ENCODE measurements around the gene ISL2.

The ISL2 gene

DNA sequence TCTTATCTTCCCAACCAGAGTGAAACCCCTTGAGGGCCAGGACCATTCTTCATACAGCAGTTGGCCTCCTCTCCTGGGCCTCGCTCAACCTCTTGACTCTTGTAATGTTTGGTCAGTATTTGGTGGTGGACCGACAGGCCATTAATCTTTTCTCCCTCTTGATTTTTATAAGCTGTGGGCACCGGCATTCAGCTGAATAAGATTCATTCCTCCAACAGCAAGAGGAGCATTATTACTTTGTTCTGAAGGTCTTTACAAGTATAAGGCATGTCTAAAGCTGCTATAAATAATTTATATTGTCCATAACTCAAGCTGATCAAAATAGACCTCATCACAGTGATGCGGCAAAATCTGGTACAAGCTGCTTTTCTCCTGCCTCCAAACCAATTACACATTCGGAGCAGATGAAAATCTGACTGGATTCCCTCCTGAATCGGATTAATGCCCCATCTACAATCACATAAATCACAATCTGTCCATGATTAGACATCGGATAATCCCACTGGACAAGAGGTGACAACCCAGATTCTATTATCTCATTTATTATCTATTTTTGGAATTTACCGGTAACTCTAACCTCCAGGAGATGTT, 8.4 kb upstream of the ISL2 start:
- FAIRE-seq, result no peak

DNA sequence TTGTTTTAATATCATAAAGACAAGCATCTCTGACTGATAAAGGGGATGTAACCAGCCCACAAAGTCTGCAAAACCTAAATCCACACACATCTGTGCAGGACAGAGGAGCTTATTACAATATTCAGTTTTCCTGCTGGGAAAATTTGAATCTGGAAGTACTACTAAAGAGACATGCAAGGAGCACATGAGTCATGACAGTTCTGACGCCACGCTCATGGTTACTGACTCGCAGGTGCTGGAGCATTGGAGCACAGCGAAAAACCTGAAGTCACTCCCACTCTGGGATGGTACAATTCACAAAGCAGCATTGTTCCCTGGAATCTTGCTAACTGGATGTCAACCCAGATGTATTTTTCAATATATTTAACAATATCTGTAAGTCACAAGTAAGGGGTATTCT, 7.6 kb upstream of the ISL2 start:
- no peak for FAIRE-seq

DNA sequence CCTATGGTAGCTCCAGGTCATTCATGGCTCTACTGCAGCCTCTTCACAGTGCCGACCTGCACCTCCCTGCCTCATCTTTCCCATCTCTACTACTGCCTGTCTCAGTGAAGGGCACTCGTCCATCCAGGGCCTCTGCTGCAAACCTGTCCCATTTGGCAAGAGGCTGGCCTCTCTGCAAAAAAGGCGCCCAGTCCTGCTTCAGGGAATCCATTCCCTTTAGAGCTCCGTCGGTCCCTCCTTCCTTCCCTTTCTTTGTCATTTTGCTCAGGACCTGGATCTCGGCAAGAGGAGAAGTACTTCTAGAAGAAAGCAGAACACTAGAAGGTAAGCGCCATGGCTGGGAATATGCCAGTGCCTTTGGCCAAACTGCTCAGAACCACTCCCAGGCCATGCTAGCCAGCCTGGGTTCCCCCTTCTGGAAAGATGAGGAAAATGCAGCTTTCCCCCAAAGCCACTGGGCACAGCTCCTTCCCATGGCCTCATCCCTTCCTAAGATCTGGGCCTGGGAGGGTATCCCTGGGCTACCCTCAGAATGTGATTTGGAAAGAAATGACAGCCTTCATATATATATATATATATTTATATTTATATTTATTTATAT, 6.4 kb upstream of the ISL2 start:
- peak; percentile 32 for FAIRE-seq

GRCh38 chr15:76332796-76333195, 3.8 kb upstream of the ISL2 start:
- FAIRE-seq, result no peak

DNA sequence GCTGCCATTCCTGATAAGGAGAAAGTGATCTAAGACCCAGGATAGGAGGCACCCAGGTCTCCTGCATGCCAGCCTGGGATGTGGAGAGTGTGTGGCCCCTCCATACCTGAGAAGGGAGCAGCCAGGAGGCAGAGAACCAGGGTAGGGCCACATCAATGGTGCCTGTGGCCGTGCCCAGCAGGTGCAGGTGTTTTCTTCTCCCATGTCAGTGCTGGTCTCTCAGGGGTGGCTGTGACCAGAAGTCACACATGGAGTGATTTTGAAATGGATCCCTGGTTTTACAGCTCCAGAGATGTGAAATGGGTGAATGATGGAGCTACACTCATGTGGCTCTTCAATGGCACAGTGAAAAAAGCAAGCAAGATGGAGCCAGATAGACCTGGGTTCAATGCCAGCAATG, 3.3 kb upstream of the ISL2 start:
- FAIRE-seq, result no peak

- FAIRE-seq, result no peak
Observed at GRCh38 chr15:76333720-76334437, 2.7 kb upstream of the ISL2 start.

DNA sequence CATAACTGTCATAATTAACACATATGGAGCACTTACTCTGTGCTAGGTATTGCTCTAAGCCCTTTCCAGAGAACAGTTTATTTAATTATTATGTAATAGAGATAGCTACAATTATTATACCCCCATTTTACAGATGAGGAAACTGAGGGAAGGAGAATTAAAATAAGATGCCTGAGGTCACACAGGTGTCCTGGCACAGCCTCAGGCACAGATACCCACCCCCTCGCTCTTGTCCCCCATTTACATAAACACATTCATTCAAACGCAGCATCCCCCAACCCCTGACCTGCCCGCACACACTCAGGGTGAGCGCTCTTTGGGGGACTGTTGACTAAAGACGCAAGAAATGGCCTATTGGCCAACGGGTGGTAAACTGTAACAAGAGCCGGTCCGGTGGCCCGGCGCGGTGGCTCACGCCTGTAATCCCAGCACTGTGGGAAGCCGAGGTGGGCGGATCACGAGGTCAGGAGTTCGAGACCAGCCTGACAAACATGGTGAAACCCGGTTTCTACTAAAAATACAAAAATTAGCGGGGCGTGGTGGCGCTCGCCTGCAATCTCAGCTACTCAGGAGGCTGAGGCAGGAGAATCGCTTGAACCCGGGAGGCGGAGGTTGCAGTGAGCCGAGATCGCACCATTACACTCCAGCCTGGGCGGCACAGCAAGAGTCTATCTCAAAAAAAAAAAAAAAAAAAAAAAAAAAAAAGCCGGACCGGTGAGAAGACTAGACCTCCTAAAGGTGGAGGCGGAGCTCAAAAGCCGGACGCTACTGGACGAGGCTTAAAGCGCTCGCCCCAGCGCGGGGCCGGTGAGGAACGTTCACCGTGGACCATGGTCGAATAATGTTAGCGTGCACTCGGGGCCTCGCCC, 1.9 kb upstream of the ISL2 start:
- no peak for FAIRE-seq

DNA sequence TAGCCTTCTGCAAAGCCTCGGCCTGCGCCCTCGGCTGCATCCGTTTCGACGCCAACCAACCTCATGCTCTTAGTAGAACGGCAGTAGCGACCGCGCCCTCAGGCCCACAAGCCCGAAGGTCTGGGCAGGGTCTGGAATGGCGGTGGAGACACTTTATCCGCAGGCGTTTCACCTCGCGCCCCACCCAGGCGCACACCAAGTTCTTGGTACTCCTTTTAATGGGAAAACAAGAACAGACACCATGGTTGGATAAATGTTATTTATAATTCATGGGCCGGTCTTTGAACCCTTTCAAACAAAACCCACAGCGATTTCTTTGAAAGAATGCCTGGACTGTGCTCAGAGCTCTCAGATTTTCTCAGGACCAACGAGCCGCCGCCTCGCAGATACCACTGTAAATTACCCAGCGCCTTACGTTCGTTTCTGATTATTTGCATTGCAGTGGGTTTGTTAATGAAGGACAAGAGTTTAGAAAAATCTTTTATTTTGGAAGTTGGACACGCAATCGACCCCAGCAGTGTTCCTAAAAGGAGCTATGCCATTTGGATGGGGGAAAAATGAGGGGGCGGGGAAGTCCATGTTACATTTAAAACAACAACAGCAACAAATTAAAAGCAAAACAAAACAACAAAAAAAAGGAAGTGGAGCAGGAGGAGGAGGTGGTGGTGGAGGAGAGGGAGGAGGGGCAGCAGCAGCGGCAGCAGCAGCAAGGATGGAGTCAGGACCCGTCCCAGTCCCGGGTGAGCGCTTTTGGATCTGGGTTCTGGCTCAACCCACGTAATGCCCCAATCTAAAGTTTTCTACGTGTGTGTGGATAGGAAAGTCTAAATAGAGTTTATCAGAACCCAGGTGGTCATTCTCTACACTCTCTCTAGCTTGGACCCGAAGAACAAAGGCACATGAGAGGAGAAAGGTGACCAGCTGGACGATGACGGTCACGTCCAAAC, 993 bp upstream of the ISL2 start:
- FAIRE-seq, result no peak

DNA sequence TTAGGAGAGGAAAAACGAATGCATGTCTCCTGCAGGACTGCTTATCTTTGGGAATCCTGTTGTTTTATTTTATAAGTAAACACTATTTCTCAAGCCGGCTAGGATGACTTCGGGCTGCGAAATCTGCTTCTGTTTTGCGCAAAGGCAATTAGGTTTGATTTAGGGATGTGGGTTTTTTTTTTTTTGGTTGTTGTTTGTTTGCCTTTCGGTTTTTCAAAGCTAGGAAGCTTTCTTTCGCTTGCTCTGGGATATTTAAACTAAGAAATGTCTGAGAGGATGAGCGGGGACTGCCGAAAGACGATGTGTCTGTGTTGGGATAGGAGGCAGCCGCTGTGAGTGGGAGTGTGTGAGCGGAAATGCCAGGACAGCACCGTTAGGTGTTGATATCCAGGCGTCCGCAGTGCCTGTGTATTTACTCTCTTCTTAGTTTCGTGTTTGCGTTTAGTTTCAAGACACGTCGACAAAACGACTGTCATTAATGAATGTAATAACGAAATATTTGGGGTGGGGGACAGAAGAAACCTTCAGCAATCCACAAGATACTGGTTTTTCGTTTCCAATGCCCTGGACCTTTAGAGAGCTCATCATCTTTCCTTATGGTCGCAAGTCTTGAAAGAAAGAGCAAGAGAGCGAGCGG, 604 bp downstream of the ISL2 start:
- FAIRE-seq, result no peak

- no peak for FAIRE-seq
Observed at GRCh38 chr15:76337696-76338485, 1.3 kb downstream of the ISL2 start.

DNA sequence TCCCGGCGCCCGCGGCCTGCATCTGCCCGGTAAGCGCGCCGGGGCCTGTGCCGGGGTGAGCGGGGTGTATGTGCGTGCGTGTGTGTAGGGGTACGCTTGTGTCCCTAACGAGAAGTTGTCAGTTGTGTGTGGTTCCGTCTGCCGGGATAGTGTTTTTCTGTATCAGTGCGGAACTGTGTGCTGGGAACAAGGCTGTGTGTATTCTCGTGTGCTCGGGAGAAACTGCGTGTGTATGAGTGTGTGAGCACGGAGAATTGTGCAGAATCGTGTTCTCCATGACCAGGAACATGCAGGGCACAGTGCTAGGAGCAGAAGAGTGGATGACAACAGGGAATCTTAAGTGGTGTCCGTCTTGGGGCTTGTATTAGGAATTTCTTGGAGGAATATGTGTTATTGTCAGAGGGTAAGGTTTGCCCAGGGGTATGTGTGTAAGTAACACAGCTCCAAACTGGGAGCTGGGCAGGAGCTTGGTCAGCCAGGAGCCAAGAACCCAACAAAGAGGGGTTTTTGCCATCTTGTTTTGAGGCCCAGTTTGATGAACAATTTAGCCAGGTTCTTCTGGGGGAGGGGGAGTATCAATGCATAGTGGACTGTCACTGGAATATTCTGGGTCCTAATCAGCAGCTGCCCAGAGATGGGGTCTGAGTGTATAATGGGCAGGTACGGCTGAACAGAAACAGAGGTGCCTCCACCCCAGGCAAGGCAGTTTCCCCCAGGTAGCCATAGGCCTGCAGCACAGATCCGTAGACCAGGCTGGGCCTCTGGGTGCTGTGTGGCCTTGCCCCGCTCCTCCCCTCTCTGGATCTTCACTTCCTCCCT, 2.1 kb downstream of the ISL2 start:
- no peak for FAIRE-seq

- FAIRE-seq, result no peak
Observed at GRCh38 chr15:76339305-76340197, 3.0 kb downstream of the ISL2 start.

GRCh38 chr15:76340198-76340802, 3.7 kb downstream of the ISL2 start:
- FAIRE-seq, result no peak

DNA sequence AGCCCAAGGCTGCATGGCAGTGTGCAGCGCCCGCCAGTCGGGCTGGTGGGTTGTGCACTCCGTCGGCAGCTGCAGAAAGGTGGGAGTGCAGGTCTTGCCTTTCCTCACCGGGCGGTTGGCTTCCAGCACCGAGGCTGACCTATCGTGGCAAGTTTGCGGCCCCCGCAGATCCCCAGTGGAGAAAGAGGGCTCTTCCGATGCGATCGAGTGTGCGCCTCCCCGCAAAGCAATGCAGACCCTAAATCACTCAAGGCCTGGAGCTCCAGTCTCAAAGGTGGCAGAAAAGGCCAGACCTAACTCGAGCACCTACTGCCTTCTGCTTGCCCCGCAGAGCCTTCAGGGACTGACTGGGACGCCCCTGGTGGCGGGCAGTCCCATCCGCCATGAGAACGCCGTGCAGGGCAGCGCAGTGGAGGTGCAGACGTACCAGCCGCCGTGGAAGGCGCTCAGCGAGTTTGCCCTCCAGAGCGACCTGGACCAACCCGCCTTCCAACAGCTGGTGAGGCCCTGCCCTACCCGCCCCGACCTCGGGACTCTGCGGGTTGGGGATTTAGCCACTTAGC, 4.3 kb downstream of the ISL2 start:
- FAIRE-seq, result no peak

DNA sequence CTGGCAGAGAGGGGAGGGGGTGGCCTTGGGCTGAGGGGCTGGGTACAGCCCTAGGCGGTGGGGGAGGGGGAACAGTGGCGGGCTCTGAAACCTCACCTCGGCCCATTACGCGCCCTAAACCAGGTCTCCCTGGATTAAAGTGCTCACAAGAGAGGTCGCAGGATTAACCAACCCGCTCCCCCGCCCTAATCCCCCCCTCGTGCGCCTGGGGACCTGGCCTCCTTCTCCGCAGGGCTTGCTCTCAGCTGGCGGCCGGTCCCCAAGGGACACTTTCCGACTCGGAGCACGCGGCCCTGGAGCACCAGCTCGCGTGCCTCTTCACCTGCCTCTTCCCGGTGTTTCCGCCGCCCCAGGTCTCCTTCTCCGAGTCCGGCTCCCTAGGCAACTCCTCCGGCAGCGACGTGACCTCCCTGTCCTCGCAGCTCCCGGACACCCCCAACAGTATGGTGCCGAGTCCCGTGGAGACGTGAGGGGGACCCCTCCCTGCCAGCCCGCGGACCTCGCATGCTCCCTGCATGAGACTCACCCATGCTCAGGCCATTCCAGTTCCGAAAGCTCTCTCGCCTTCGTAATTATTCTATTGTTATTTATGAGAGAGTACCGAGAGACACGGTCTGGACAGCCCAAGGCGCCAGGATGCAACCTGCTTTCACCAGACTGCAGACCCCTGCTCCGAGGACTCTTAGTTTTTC, 4.9 kb downstream of the ISL2 start:
- no peak for FAIRE-seq

DNA sequence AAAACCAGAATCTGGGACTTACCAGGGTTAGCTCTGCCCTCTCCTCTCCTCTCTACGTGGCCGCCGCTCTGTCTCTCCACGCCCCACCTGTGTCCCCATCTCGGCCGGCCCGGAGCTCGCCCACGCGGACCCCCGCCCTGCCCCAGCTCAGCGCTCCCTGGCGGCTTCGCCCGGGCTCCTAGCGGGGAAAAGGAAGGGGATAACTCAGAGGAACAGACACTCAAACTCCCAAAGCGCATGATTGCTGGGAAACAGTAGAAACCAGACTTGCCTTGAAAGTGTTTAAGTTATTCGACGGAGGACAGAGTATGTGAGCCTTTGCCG, 5.4 kb downstream of the ISL2 start:
- FAIRE-seq, result no peak

GRCh38 chr15:76342382-76343201, 6.0 kb downstream of the ISL2 start:
- FAIRE-seq, result no peak
